ENCODE data around the gene CLIC4.
A peak's percentile ranks its signal among the peaks of the same experiment; 100 is the strongest.
"Not testable (repeated sequence)": the region's sequence is repeated elsewhere in the genome, so short reads cannot be mapped to it uniquely, and the experiment has no call there.

Gene CLIC4

GRCh38 chr1:24823486-24823885 is 78.2 kb downstream of the CLIC4 start:
- not testable (repeated sequence) for DNase-seq

- no peak for DNase-seq
Observed at GRCh38 chr1:24825174-24825573, 79.9 kb downstream of the CLIC4 start.

- DNase-seq = no peak
Observed at GRCh38 chr1:24826510-24826909, 81.3 kb downstream of the CLIC4 start.

GRCh38 chr1:24827379-24828135 is 82.3 kb downstream of the CLIC4 start:
- DNase-seq = no peak

- no peak for DNase-seq
Observed at GRCh38 chr1:24828183-24828886, 83.1 kb downstream of the CLIC4 start.

GRCh38 chr1:24828887-24829192 is 83.6 kb downstream of the CLIC4 start:
- DNase-seq = no peak

- DNase-seq = no peak
Observed at GRCh38 chr1:24830680-24831272, 85.5 kb downstream of the CLIC4 start.

GRCh38 chr1:24841593-24841992 is 96.3 kb downstream of the CLIC4 start:
- DNase-seq = no peak

- no peak for DNase-seq
Observed at GRCh38 chr1:24846671-24847070, 101.4 kb downstream of the CLIC4 start.

GRCh38 chr1:24847995-24848881 is 103.0 kb downstream of the CLIC4 start:
- DNase-seq = peak; percentile 92 to 94

- peak; percentile 23 to 25 for DNase-seq
Observed at GRCh38 chr1:24849672-24850295, 104.5 kb downstream of the CLIC4 start.

GRCh38 chr1:24850328-24850920 is 105.2 kb downstream of the CLIC4 start:
- DNase-seq = no peak

- no peak for DNase-seq
Observed at GRCh38 chr1:24853649-24854048, 108.4 kb downstream of the CLIC4 start.

- no peak for DNase-seq
Observed at GRCh38 chr1:24855474-24855873, 110.2 kb downstream of the CLIC4 start.

- DNase-seq = no peak
Observed at GRCh38 chr1:24856787-24857506, 111.7 kb downstream of the CLIC4 start.

GRCh38 chr1:24857507-24858133 is 112.4 kb downstream of the CLIC4 start:
- no peak for DNase-seq

GRCh38 chr1:24858277-24858676 is 113.0 kb downstream of the CLIC4 start:
- DNase-seq = no peak

- DNase-seq = no peak
Observed at GRCh38 chr1:24859063-24860010, 114.1 kb downstream of the CLIC4 start.

GRCh38 chr1:24860841-24861240 is 115.6 kb downstream of the CLIC4 start:
- no peak for DNase-seq
